Glutamatergic neuron (in vitro differentiated cells): Measurements from ENCODE around the gene PCP2. TPM values are rescaled to one million over a fixed set of nuclear protein-coding genes. Genes with fewer than 3 reads are reported as not detected.
"Not testable (repeated sequence)": the region's sequence is repeated elsewhere in the genome, so short reads cannot be mapped to it uniquely, and the experiment has no call there.

Source experiments
- DNase-seq: peaks from one replicate; pipeline ENCODE4 v3.0.0; 2022
- H3K27ac Mint-ChIP-seq: one replicate; pipeline ENCODE4 v1.8.0; 2020; ENCODE audit warnings: mild to moderate bottlenecking, mixed read lengths, inconsistent platforms; ENCODE audit not compliant: unreplicated experiment
- H3K27me3 Mint-ChIP-seq: one replicate; pipeline ENCODE4 v1.8.0; 2020; ENCODE audit warnings: mild to moderate bottlenecking, moderate library complexity, mixed read lengths, inconsistent platforms; ENCODE audit not compliant: unreplicated experiment
- H3K36me3 Mint-ChIP-seq: one replicate; pipeline ENCODE4 v1.8.0; 2020; ENCODE audit warnings: mild to moderate bottlenecking, mixed read lengths, inconsistent platforms; ENCODE audit not compliant: unreplicated experiment
- H3K4me1 Mint-ChIP-seq: one replicate; pipeline ENCODE4 v1.8.0; 2020; ENCODE audit warnings: mild to moderate bottlenecking, low read depth, mixed read lengths, inconsistent platforms; ENCODE audit not compliant: unreplicated experiment
- H3K4me3 Mint-ChIP-seq: one replicate; pipeline ENCODE4 v1.8.0; 2020; ENCODE audit warnings: mild to moderate bottlenecking, mixed read lengths, inconsistent platforms; ENCODE audit not compliant: unreplicated experiment
- H3K9me3 Mint-ChIP-seq: one replicate; pipeline ENCODE4 v1.8.0; 2020; ENCODE audit warnings: mild to moderate bottlenecking, moderate library complexity, mixed read lengths, inconsistent platforms; ENCODE audit not compliant: unreplicated experiment
- total RNA-seq: library from RNA; stranded (reverse); fragmentation: NEBNext Ultra II Directional; extraction: Animal tissue kit (Norgen Biotek cat#: 25700); gene quantifications from one replicate; pipeline ENCODE4 v1.2.1, GENCODE V29; 2021; ENCODE audit not compliant: unreplicated experiment
- TF ChIP-seq, protein P1 (sequence below): fragments of 200-600 bp; sonication (generic); IDR thresholded peaks from one replicate; pipeline ENCODE4 v1.5.0; 2021; ENCODE audit not compliant: partially characterized antibody, unreplicated experiment

PCP2 gene
- total RNA-seq, 1 donor from 2014 or later = not detected

DNA sequence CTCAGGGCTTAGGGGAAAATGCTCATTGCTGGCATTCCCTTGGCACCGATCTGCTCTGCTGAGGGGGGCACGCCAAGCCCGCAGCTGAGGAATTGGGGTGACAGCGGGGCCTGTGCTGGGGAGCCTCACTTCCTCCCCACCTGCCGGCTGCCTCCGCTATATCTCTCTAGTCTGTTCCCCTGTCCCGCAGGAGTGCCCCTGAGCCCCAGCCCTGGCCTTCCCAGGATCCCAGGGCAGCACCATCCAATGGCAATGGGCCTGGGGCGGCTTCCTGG lies 12.8 kb upstream of the PCP2 start:
- TF ChIP-seq, protein P1, sequence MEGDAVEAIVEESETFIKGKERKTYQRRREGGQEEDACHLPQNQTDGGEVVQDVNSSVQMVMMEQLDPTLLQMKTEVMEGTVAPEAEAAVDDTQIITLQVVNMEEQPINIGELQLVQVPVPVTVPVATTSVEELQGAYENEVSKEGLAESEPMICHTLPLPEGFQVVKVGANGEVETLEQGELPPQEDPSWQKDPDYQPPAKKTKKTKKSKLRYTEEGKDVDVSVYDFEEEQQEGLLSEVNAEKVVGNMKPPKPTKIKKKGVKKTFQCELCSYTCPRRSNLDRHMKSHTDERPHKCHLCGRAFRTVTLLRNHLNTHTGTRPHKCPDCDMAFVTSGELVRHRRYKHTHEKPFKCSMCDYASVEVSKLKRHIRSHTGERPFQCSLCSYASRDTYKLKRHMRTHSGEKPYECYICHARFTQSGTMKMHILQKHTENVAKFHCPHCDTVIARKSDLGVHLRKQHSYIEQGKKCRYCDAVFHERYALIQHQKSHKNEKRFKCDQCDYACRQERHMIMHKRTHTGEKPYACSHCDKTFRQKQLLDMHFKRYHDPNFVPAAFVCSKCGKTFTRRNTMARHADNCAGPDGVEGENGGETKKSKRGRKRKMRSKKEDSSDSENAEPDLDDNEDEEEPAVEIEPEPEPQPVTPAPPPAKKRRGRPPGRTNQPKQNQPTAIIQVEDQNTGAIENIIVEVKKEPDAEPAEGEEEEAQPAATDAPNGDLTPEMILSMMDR = no peak
- Mint-ChIP-seq H3K36me3 (no peaks in the 10 kb centered on the region), H3K4me3 (no peak overlapping the region), H3K27ac (no peak overlapping the region), H3K9me3 (no peaks in the 10 kb centered on the region), H3K27me3 (peaks cover 5% of the 10 kb centered on the region), H3K4me1 (peaks cover 2% of the 10 kb centered on the region)
- DNase-seq = no peak

DNA sequence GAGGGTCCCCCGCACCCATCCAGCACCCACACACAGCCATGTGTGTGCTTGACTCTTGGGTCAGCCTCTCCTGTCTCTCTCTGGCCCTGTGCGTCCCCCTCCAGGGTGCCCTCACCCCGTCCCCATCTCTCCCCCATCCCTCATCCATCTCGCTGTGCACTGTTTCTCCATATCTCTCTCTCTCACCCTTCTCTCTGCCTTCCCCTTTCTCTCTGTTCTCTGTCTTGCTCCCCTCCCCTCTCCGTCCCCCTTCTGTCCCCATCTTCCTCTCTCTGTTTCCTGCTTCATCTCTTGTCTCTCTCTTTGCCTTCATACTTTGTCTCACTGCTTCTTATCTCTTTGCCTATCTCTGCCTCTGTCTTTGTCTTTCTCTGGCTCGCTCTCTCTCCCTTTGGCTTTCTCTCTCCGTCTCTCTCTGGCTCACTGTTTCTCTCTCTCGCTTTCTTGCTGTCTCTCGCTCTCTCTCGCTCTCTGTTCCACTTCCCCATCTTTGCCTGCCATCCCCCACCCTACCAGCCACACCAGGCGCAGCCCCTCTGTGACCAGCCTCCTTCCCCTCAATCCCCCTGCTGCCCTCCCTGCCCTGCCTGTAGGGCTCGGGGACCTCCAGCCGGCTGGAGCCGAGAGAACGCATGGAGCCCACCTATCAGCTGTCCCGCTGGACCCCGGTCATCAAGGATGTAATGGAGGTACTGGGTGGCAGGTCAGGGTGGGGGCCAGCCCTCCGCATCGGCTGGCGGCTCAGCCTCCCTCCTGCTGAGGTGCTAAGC lies 12.3 kb upstream of the PCP2 start:
- no peak for DNase-seq
- Mint-ChIP-seq H3K4me1 (peaks cover 2% of the 10 kb centered on the region), H3K36me3 (no peaks in the 10 kb centered on the region), H3K27ac (no peak overlapping the region), H3K27me3 (peaks cover 5% of the 10 kb centered on the region), H3K4me3 (no peak overlapping the region), H3K9me3 (no peaks in the 10 kb centered on the region)
- TF ChIP-seq, protein P1 = no peak

DNA sequence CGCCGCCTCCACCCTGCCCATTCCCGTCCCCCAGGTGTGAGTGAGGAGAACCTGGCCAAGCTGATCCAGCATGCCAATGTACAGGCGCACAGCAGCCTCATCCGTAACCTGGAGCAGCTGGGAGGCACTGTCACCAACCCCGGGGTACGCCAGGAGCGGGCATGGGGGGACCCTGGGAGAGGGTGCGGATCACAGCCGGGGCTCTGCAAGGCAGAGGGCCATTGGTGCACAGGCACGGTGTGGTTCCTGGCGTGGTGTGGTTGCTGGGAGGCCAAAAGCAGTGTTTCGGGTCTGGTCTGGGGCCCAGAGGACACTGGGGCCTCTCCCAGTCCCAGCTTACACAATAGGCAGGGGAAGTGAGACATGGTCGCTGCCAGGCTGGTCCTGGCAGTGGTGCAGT lies 11.6 kb upstream of the PCP2 start:
- TF ChIP-seq, protein P1 = no peak
- H3K27me3 Mint-ChIP-seq = peaks cover 4% of the 10 kb centered on the region
- no peak for DNase-seq
- no peak overlapping the region for H3K27ac Mint-ChIP-seq
- no peaks in the 10 kb centered on the region for H3K36me3 Mint-ChIP-seq
- H3K4me1 Mint-ChIP-seq = peaks cover 6% of the 10 kb centered on the region
- no peaks in the 10 kb centered on the region for H3K9me3 Mint-ChIP-seq
- no peak overlapping the region for H3K4me3 Mint-ChIP-seq

DNA sequence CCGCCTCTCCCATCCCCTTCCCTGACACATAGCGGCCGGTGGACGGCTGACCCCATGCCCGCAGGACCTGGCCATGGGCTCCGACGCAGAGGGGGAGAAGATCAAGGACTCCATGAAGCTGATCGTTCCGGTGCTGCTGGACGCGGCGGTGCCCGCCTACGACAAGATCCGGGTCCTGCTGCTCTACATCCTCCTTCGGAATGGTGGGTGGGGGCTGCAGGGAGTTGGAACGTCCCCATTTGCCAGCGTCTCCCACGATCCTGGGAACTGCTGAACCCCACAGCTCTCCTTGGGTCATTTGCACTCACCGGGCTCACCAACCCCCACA lies 11.0 kb upstream of the PCP2 start:
- H3K27ac Mint-ChIP-seq = no peak overlapping the region
- TF ChIP-seq, protein P1 = no peak
- no peaks in the 10 kb centered on the region for H3K36me3 Mint-ChIP-seq
- H3K9me3 Mint-ChIP-seq = peaks cover 5% of the 10 kb centered on the region
- no peak for DNase-seq
- peaks cover 10% of the 10 kb centered on the region for H3K4me1 Mint-ChIP-seq
- H3K27me3 Mint-ChIP-seq = peaks cover 8% of the 10 kb centered on the region
- H3K4me3 Mint-ChIP-seq = no peak overlapping the region

DNA sequence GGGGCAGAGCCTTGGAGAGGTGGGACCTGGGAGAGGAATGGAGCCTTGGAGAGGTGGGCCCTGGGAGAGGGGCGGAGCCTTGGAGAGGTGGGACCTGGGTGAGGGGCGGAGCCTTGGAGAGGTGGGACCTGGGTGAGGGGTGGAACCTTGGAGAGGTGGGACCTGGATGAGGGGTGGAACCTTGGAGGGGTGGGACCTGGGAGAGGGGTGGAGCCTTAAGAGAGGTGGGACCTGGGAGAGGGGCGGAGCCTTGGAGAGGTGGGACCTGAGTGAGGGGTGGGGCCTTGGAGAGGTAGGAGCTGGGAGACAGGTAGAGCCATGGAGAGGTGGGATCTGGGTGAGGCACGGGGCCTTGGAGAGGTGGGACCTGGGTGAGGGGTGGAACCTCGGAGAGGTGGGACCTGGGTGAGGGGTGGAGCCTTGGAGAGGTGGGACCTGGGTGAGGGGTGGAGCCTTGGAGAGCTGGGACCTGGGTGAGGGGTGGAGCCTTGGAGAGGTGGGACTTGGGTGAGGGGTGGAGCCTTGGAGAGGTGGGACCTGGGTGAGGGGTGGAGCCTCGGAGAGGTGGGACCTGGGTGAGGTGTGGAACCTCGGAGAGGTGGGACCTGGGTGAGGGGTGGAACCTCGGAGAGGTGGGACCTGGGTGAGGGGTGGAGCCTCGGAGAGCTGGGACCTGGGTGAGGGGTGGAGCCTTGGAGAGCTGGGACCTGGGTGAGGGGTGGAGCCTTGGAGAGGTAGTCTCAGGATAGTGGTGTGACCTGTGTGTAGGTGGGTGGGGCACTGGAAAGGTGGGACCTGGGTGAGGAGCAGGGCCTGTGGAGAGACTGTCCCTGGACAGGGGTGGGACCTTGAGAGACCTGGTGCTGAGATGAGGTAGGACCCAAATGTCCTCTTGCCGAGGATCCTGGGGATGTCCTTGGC lies 10.4 kb upstream of the PCP2 start:
- Mint-ChIP-seq H3K27me3 (peaks cover 10% of the 10 kb centered on the region), H3K4me1 (peaks cover 13% of the 10 kb centered on the region)
- H3K9me3 Mint-ChIP-seq, H3K4me3 Mint-ChIP-seq, DNase-seq, H3K36me3 Mint-ChIP-seq, H3K27ac Mint-ChIP-seq: not testable (repeated sequence)
